ENCODE measurements around the gene BATF3.
A peak's percentile ranks its signal among the peaks of the same experiment; 100 is the strongest.

The BATF3 gene

DNA sequence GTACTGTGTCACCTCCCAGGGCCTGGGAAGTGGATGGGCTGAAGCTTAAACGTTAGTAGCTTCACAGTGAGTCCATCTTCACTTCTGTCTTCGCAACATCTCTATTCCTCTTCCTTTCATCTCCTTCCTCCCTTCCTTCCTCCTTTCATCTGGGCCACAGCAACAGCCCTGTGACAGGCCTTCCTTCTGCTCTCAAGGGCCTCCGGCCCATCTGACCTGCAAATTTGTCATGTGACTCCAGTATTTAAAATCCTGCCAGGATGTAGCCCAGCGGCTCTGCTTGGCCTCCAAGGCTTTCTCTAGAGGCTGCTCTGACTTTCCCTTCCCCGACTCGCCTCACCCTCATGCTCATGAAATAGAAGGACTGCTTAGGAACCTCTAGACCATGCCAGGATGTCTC lies 10.9 kb upstream of the BATF3 start:
- no peak for DNase-seq (ENCODE audit: low read depth in 1 of 2, low spot score in 1 of 2)

DNA sequence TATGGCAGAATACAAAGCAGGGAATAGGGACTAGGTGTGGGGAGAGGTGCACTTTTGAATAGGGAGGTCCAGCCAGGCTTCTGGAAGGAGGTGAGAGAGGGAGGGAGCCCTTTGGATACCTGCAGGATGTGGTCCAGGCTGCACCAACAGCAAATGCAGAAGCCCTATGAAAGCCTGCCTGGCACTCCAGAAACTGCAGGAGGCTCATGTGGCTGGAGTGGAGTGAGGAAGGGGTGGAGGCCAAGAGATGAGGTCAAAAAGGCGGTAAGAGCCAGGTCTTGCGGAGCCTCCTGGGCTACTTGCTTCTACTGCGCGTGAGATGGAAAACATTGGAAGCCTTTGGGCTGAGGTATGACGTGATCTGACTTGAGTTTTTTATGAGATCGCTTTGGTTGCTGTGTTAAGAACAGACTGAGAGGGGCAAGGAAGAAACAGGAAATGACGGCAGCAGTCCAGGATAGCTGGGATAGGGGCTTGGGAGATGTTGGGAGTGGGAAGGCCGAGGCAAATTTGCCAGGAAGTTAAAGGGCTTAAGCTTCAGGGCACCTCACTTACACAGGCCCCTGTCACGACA lies 4.4 kb upstream of the BATF3 start:
- DNase-seq (ENCODE audit: low read depth in 1 of 2, low spot score in 1 of 2): no peak

DNA sequence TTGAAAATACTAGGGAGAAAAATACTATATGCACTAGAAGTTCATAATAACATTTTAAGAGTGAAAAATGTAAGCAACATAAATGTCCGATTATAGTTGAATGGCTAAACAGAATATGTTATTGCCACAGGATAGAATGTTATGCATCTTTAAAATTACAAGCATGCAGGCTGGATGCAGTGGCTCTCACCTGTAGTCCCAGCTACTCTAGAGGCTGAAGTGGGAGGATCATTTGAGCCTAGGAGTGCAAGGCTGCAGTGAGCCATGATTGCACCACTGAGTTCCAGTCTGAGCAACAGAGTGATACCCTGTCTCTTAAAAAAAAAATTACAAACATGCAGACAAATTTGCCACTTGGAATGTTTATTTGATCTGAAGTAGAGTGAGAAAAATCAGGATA lies 3.0 kb upstream of the BATF3 start:
- no peak for DNase-seq (ENCODE audit: low read depth in 1 of 2, low spot score in 1 of 2)

DNA sequence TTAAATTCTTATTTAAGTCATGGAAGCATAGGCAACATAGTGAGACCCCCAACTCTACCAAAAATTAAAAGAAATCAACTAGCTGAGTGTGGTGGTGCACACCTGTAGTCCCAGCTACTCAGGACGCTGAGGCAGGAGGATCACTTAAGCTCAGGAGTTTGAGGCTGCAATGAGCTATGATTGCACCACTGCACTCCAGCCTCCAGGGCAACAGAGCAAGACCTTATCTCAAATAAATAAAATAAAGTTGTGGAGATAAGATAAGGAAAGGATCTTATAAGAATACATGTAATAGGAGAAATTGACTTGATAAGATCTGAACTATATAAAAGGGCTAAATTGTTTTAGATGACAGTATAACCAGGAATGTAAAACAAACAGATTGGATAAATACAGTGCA lies 2.3 kb upstream of the BATF3 start:
- no peak for DNase-seq (ENCODE audit: low read depth in 1 of 2, low spot score in 1 of 2)

DNA sequence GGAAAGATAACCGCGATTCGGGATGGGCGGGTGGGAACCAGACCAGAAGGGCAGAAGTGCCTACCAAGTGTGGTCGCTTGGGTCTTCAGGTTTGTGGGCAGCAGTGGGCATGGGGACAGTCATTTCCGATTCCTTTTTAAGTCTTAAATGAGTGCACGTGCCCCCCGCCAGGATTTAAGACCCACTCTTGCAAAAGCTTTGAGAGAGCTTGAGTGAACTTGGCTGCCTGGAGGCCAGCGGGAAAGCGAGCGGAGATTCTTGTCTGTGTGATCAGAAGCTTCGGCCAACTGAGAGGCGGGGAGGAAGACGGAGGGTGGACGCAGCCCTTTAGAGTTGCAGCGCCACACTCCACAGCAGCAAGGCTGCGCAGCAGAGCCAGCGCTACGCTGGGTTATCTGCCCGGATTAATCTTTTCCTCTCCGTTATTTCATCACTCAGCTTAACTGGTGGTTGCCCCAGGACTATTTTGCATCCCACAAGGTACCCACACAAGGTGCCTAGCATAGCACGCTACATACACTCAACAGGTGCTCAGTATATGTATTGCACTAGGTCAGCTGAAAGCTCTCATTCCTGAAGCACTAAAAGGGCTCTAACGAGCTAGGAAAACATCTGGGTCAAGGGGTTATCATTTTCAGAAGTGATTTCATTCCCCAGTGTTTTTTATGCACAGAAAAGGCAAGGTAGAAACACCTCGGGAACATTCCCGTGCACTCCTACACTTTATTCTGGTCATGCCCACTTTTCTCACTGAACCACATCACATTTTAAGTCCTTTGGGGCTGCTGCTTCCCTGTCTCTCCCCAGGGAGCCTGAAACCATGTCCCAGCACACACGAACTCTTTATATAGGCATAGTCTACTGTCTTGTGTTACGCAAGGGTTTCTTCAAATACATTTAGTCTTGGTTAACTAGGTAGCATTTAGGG lies 1.5 kb upstream of the BATF3 start:
- DNase-seq (ENCODE audit: low read depth in 1 of 2, low spot score in 1 of 2): no peak

DNA sequence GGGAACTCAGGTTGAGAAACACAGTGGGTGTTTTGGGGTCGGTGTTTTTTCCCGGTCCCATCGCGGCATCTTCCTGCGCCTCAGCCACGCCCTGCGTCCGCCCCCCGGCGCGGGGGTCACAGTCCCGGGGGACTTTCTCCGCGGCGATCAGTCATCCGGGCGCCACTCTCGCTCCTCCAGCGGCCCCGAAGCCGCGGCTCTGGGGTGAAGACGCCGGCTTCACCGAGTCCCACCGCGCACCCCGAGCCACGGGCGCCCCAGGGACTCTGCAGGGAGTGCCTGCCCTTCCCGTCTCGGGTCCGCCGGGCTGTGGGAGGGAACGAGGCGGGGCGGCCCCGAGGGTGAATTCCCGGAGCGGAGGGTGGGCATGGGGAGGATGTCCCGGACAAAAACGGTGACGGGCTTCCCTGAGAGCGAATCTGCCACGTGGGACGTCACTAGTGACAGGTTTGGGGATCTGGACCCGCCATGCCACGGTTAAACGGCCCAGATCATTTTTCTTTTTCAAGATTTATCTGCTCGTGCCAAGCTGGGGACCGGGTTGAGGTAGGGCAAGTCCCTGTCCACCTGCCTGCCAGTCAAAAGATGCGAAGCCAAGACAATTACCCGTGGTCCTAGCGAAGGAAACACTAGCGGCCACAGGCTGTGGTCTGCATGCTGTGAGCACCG lies 717 bp upstream of the BATF3 start:
- DNase-seq (ENCODE audit: low read depth in 1 of 2, low spot score in 1 of 2): peak in 1 of 2 donors; percentile 51

DNA sequence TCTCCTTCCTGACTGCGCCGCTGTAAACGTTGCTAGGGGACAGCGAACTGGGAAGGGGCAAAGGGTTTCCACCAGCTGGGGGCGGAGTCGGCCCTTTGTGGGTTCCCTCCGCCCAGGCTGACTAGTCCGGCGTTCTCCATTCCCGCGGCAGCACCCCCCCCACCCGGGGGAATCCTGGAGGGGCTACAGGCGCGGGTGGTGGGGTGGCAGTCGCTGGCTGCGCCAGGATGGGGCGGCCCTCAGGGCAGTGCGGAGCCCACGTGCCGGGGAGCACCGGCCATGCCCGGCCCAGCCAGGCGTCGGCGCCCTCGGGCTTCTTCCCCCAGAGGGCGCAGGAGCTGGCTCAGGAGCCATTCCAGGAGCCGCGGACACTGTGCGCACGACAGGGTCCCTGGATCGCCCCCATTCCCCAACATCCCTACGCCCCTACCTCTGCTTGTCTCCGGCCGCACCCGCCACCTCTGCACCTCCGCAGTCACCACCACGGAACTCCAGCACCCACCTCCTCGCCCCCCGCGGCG lies 476 bp downstream of the BATF3 start:
- peak in 1 of 2 donors; percentile 40 for DNase-seq (ENCODE audit: low read depth in 1 of 2, low spot score in 1 of 2)

DNA sequence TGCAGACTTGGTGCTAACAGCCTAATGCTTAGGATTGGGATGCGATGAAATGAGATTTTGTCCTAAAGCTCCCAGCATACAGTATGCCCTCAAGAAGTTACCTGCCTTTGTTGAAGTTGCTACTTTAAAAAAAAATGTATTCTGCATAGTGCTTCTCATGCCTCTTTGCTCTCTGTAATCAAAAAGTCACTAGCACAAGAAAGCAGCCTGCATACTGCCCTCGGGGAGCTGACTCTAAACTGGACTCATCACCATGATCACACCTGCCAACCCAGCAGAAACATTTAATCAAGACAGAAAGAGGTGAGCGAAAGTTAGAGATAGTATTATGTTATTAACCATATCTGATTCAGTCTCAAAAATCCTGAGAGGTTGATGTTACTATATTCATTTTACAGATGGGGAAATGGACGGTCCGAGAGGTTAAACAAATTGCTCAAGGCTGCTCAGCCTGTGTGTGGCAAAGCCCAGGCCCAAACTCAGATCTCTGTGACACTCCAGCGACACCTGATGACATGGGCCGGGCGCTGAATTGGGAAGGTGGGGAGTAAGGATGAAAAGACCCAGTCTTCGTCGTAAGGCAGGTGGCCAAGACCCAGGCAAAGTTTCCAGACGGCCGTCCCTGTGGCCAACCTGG lies 1.1 kb downstream of the BATF3 start:
- no peak for DNase-seq (ENCODE audit: low read depth in 1 of 2, low spot score in 1 of 2)

DNA sequence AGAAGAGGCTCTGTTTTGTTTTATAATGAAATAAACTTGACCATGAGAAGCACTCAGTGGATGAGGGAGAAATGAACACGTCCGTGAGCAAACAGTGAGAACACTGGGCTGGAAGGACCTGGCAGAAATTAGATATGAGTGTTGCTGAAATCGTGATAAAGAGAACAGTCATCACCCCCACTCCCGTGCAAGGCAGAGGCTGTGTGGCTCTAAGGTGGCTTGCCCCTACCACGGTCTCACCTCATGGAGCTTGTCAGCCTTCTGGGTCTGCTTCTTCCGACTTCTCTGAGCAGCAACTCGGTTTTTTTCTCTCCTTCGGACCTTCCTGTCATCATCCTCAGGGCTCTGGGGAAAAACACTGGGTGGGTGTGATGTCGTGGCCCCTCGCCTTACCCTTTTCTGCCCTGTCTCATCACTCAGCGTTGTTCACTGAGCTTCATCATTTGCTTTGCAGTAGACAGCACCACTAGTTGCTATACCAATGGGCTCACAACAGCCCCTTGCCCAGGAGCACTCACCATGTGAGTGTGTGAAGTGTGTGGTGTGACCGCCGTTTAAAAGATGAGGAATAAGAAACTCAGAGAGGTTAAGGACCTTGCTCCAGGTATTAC lies 2.8 kb downstream of the BATF3 start:
- DNase-seq (ENCODE audit: low read depth in 1 of 2, low spot score in 1 of 2): no peak

DNA sequence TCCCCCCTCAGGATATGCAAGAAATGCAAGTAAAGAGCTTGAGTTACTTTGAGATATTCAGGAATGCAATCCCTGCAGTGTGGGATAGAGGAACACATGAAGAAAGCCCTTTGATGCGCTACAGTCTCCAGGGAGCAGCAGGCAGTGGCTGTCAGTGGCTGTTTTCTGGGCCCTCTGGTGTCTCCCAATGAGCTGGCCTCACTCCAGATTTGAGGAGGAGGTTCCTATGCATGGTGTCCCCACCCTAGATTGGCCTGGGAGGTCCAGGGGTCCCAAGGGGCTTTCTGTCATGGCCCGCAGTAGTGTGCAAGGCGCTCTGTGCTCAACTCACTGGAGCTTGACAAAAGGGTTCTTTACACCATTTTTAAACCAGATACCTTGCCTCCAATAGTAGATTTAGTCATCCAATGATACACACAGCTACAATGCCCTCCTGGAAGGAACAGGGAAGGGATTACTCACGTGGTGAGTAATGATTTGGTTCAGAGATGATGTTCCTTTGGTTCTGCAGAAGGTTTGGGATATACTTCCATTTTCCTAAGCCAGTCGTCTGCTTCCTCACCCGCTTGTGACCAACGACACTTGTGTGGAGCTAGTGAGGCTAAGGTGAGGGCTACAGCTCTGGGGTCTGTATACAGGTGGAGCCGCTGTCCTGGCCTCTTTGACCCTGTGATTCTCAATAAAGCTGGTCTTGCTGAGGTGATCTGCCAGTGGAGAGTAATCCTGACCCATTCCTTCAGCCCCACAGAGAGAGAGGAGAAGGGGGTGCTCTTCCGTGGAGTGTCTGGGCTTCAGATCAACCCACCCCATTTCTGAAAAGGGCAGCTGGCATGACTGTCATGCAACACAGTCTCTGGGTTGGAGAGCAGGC lies 6.6 kb downstream of the BATF3 start:
- DNase-seq (ENCODE audit: low read depth in 1 of 2, low spot score in 1 of 2): no peak

DNA sequence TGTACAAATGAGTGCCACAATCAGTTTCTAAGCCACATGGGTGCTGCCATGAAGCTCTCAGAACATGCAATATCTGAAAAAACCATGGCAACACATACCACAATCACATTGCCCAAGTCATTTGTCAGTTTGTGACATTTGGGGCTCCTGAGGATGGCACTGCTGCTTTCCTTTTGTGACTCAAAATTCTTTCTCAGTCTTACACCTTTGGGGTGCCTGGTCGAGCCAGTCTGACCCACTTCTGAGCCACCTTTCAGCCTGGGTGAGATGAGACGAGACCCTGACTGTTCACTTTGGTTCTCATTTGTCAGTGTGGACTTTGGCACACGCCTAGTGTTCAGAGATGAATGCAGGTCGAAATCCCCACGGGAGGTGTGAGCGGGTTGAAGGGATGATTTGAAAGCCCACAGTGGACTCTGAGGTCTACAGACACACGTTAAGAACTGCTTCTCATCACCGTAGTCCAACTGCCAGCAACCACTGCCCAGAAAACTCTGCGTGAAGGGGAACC lies 8.0 kb downstream of the BATF3 start:
- no peak for DNase-seq (ENCODE audit: low read depth in 1 of 2, low spot score in 1 of 2)

DNA sequence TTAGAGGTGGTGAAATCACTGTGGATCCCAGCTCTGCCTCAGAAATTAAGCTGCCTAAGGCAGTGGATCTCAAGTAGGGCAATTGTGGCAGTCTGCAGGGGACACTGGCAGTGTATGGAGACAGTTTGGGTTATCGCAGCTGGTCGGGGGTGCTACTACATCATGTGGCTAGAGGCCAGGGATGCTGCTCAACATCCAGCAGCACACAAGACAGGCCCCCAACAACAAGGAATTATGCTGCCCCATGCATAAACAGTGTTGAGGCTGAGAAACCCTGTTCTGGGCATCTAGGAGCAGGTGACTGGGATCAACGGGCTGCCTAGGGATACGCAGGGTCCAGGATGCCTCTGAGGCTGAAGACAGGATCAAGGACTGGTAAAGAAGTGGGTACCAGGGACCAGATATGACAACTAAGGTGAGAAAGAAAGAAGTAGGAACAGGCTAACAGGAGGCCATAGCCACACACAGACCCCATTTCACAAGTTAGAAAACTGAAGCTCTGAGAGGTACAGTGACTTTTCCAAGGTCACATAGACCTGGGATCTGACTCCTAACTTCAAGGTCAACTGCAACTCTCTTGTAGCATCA lies 8.7 kb downstream of the BATF3 start:
- no peak for DNase-seq (ENCODE audit: low read depth in 1 of 2, low spot score in 1 of 2)

DNA sequence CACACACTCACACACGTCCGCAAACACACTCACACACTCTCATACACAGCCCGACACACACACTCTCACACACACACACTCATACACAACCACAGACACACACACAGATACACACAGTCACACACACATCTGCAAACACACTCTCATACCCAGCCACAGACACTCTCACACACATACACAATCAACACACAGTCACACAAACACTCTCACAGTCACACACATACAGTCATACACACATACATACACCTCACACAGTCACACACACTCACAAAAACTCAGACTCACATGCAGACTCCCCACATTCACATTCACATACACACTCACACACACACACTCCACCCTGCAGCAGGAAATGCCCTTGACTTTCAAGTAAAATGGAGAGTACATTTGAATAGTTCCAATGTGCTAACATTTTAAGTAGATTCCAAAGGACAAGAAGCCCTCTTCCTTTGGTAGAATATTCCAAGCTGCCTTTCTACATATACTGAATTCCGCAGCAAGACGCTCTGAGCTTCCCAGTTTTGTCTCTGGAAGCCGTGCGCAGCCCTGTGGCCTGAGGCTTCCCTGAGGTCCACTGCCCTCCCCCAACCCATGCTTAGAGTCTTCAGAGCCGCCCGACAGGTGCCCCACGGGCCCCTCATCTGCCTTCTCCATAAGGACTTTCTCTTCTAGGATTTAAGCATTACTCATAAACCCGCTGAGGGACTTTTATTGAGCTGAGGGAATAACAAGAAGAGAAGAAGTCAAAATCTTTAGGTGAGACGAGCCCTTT lies 9.7 kb downstream of the BATF3 start:
- DNase-seq (ENCODE audit: low read depth in 1 of 2, low spot score in 1 of 2): no peak

DNA sequence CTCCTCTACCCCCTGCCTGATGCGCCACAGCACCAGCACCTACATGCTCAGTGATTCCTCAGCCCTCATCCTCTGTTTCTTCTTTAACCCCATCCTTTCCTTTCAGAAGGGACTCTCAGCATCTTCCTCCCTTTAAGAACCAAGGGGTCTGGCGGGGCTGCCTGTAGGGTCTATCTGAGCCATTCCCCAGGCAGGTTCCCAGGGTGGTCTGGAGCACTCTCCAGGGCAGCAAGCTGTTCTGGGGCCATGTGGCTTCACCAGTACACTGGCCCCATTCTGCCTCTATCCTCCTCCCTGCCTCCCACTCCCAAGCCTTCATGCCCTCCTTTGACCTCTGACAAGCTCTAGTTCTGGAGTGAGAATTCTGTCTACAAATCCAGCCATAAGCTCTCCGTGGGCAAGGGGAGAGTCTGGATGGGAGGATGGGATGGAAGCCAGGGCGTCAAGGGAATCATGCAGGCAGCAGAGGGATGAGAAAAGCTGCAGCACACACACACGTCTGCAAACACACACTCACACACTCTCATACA lies 10.4 kb downstream of the BATF3 start:
- no peak for DNase-seq (ENCODE audit: low read depth in 1 of 2, low spot score in 1 of 2)

DNA sequence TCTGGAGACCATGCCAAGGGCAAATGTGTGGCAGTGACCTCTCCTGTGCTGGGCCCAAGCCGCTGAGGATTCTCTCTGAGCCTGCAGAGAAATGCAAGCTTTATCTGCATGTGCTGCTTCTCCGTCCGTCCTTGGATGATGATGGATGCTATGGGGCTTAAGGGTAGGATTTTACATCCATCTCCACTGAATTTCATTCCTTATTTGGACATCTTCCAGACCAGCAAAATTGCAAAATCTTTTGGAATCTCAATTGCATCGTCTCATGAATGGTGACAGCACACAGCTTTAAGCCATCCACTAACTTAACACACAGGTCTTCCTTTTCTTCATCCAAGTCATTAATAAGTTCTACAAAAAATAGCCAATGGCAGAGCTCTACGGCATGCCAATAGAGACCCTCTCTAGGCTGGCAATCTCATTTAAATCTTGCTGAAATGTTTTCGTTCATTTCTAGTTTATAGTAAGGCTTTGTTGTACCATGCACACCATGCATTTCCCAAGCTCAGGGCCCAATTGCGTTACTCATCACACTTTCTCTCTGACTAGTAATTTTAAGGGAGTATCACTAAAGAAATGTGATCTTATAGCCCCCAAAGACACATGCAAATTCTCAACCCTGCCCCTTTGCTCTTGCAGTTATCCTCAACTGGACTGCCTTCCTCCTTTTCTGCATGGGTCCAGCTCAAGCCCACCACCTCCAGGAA lies 11.1 kb downstream of the BATF3 start:
- DNase-seq (ENCODE audit: low read depth in 1 of 2, low spot score in 1 of 2): no peak

DNA sequence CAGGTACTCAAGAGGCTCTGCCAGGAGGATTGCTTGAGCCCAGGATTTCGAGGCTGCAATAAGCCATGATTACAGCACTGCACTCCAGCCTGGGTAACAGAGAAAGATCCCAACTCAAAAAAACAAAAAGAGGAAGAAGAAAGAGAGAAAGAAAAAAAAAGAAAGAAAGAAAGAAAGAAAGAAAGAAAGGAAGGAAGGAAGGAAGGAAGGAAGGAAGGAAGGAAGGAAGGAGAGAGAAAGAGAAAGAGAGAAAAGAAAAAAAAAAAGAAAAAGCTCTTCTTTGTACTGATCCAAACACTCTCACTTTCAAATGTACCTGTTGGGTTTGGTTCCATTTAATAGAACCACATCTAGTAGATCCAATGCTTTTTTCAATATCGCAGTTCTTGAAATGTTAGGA lies 11.8 kb downstream of the BATF3 start:
- DNase-seq (ENCODE audit: low read depth in 1 of 2, low spot score in 1 of 2): no peak

DNA sequence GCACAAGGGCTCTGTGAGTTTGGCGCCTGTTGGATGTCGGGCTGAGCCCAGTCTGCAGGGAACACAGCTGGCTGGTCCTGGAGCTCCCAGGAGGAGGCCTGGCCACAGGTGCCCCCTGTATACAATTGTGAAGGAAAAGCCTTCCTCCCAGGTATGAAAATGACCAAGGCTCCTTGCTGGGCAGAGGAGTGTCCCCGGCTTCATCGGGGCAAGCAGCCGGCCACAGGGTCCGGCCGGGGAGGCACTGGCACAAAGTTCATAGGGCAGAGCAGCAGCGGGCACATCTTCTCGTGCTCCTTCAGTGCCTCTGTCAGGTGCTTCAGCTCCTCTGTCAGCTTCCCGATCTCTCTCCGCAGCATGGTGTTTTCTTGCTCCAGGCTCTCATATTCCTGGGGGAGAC lies 13.0 kb downstream of the BATF3 start:
- no peak for DNase-seq (ENCODE audit: low read depth in 1 of 2, low spot score in 1 of 2)

DNA sequence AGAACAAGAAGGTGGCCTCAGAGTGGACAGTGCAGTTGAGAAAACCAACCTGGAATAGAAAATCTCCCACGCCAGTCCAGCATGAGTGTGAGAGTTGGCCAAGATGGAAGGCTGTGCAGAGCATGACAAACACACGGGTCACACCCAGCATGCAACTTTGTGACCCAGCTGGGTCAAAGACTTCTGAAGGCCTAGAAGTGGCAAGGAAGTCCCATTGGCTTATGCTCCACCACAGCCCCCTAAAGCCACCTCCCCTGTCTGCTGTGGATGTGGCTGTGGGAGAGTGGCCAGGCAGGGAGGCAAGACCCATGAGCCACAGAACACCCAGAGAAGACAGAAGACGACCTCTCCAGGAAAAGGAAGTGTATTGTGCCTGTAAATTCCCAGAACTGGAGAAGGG lies 13.6 kb downstream of the BATF3 start:
- DNase-seq (ENCODE audit: low read depth in 1 of 2, low spot score in 1 of 2): no peak
